Ascending aorta (tissue), 2 donors: ENCODE data around the gene MTG1. TPM values are rescaled to one million over a fixed set of nuclear protein-coding genes. Genes with fewer than 3 reads are reported as not detected.

Source experiments
- DNase-seq, 2 donors: peaks; one replicate each; pipeline ENCODE4 v3.0.0-alpha.2; 2019; ENCODE audit warnings: low spot score in 2 of 2
- H3K27ac ChIP-seq, 2 donors: fragments of 200-600 bp; sonication (generic); one replicate each; pipeline ENCODE4 v1.5.1; 2016 to 2017; ENCODE audit warnings: mild to moderate bottlenecking in 1 of 2
- H3K27me3 ChIP-seq: fragments of 200-600 bp; sonication (generic); one replicate; pipeline ENCODE4 v1.5.1; 2017
- H3K36me3 ChIP-seq, 2 donors: fragments of 200-600 bp; sonication (generic); one replicate each; pipeline ENCODE4 v1.5.1; 2016
- H3K4me1 ChIP-seq, 2 donors: fragments of 200-600 bp; sonication (generic); one replicate each; pipeline ENCODE4 v1.5.1; 2016 to 2017; ENCODE audit warnings: mild to moderate bottlenecking in 1 of 2
- H3K4me3 ChIP-seq, 2 donors: fragments of 200-600 bp; sonication (generic); one replicate each; pipeline ENCODE4 v1.5.1; 2016 to 2017; ENCODE audit warnings: mild to moderate bottlenecking in 1 of 2
- H3K9me3 ChIP-seq, 2 donors: fragments of 200-600 bp; sonication (generic); one replicate each; pipeline ENCODE4 v1.5.1; 2016
- CTCF ChIP-seq, 3 experiments: fragments of 200-600 bp in 2 of 3; fragments of 450-650 bp in 1 of 3; sonication (generic) in 2 of 3; IDR thresholded peaks; one replicate each; pipeline ENCODE4 v1.5.1; 2016 to 2019; ENCODE audit warnings: antibody characterized with exemption in 3 of 3, mild to moderate bottlenecking in 1 of 3, moderate library complexity in 1 of 3
- intact Hi-C: fragments of 100-400 bp; cut with DNase I; formaldehyde crosslinking; loops from one replicate; pipeline ENCODE4 v1.15.1; 2023
- total RNA-seq: library from RNA; depleted of rRNA; stranded (reverse); fragments of >200 nt; gene quantifications from one replicate; pipeline ENCODE4 v1.1.0, GENCODE V29; 2016

The MTG1 gene
- total RNA-seq, 1 donor from 2014 or later = 37.8 TPM

DNA sequence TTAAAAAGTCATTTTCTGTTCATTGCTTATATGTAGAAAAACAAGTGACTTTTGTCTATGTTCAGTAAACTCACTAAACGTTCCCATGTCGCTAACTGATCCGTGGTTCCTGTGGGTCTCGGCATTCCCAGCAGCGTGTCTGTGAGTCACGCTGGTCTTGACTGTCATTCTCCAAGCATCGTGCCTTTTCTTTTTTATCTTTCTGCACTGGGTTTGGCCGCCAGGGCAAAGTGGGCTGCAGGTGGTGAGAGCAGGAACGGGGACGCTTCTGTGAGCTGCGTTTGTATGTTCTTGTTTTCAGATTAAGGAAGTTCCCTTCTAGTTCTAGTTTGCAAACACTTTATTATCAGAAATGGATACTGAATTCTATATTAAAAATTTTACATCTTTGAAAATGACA lies 53.0 kb downstream of the MTG1 start:
- TF ChIP-seq CTCF (IDR thresholded peaks at IDR 0.05) = no peak
- H3K27me3 ChIP-seq = no peaks in the 10 kb centered on the region
- H3K36me3 ChIP-seq = no peaks in the 10 kb centered on the region
- peaks cover 38 to 43% of the 10 kb centered on the region in 2 donors for H3K9me3 ChIP-seq
- no peaks in the 10 kb centered on the region for H3K4me1 ChIP-seq
- H3K27ac ChIP-seq = no peak overlapping the region
- DNase-seq = no peak
- H3K4me3 ChIP-seq = no peak overlapping the region
- intact Hi-C loops = no loop called here

- H3K36me3 ChIP-seq = no peaks in the 10 kb centered on the region
- no peak for TF ChIP-seq CTCF (IDR thresholded peaks at IDR 0.05)
- peaks cover 38 to 43% of the 10 kb centered on the region in 2 donors for H3K9me3 ChIP-seq
- DNase-seq = no peak
- intact Hi-C loops = no loop called here
- no peak overlapping the region for H3K4me3 ChIP-seq
- H3K27ac ChIP-seq = no peak overlapping the region
- no peaks in the 10 kb centered on the region for H3K4me1 ChIP-seq
- no peaks in the 10 kb centered on the region for H3K27me3 ChIP-seq
Measured at GRCh38 chr10:133448120-133448519, 54.2 kb downstream of the MTG1 start.

DNA sequence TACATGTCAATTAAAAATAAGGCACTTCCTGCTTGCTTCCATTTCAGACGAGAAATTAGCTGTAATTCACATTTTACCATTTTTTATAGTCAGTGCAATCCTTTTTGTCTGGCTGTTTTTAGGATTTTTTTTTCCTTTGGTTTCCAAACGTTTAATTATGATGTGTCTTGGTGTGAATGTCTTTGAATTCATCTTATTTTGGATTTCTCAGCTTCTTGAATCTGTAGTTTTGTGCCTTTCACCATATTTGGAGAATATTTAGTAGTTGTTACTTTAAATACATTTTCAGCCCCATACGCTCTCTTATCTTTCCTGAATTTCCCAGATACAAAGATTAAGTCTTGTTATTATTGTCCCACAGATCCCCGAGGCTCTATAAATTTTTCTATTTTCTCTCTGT lies 57.4 kb downstream of the MTG1 start:
- Histone ChIP-seq H3K4me1 (no peaks in the 10 kb centered on the region), H3K36me3 (no peaks in the 10 kb centered on the region), H3K9me3 (peaks cover 28 to 31% of the 10 kb centered on the region in 2 donors), H3K4me3 (no peak overlapping the region), H3K27ac (no peak overlapping the region), H3K27me3 (no peaks in the 10 kb centered on the region)
- no peak for TF ChIP-seq CTCF (IDR thresholded peaks at IDR 0.05)
- DNase-seq = no peak
- intact Hi-C loops = no loop called here

DNA sequence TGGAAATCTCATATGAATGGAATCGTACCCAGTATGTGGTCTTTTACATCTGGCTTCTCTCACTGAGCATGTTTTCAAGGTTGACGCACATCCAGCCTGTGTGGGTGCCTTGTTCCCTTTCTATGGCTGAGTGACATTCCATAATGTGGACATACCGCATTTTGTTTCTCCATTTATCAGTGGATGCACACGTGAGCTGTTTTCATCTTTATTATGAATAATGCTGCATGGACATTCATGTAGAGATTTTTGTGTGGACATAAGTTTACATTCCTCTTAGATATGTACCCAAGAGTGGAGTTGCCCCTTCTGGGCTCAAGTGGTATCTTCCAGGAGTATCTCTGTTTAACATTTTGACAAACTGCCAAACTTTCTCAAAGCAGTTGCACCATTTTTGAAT lies 58.5 kb downstream of the MTG1 start:
- intact Hi-C loops = no loop called here
- TF ChIP-seq CTCF (IDR thresholded peaks at IDR 0.05) = no peak
- no peak for DNase-seq

GRCh38 chr10:133453516-133454203 lies 59.7 kb downstream of the MTG1 start, which contains the start of gene SCART1:
Gene SCART1 (plus strand): TSS chr10:133453945. CDS start chr10:133453998, 53 bp downstream.
- no peaks in the 10 kb centered on the region for H3K4me1 ChIP-seq
- no peaks in the 10 kb centered on the region for H3K36me3 ChIP-seq
- H3K27ac ChIP-seq = no peak within 1 kb of the TSS
- intact Hi-C loops = no loop called here
- no peaks in the 10 kb centered on the region for H3K27me3 ChIP-seq
- DNase-seq = no peak
- H3K4me3 ChIP-seq = no peak within 1 kb of the TSS
- peaks cover 6 to 8% of the 10 kb centered on the region in 2 donors for H3K9me3 ChIP-seq
- no peak for TF ChIP-seq CTCF (IDR thresholded peaks at IDR 0.05)

More for the DNA sequence above, 58.5 kb downstream of the MTG1 start:
- H3K27ac ChIP-seq = no peak overlapping the region
- peaks cover 18 to 20% of the 10 kb centered on the region in 2 donors for H3K9me3 ChIP-seq
- no peaks in the 10 kb centered on the region for H3K27me3 ChIP-seq
- no peaks in the 10 kb centered on the region for H3K36me3 ChIP-seq
- H3K4me1 ChIP-seq = no peaks in the 10 kb centered on the region
- H3K4me3 ChIP-seq = no peak overlapping the region
